Cardiac muscle cell (in vitro differentiated cells and primary cell): ENCODE data around the gene KRT72. TPM values are rescaled to one million over a fixed set of nuclear protein-coding genes. Genes with fewer than 3 reads are reported as not detected.

ENCODE experiments used
- DNase-seq, 2 donors: peaks; one replicate each; pipeline versions ENCODE4 v3.0.0 to v3.0.0-alpha.2; 2010 to 2017; ENCODE audit warnings: low read depth in 1 of 2, low spot score in 1 of 2
- H3K27ac ChIP-seq: fragments of 200-600 bp; sonication (generic); 2 replicates; pipeline ENCODE4 v1.5.1; 2016
- H3K27me3 ChIP-seq: fragments of 200-600 bp; sonication (generic); 2 replicates; pipeline ENCODE4 v1.6.0; 2016; ENCODE audit warnings: control low read depth
- H3K36me3 ChIP-seq: fragments of 200-600 bp; sonication (generic); 2 replicates; pipeline ENCODE4 v1.5.1; 2016; ENCODE audit warnings: control low read depth
- H3K4me1 ChIP-seq: fragments of 200-600 bp; sonication (generic); 2 replicates; pipeline ENCODE4 v1.8.1; 2017; ENCODE audit warnings: low read depth, mild to moderate bottlenecking, mixed run types
- H3K4me3 ChIP-seq: fragments of 200-600 bp; sonication (generic); 2 replicates; pipeline ENCODE4 v1.5.1; 2016; ENCODE audit warnings: mild to moderate bottlenecking
- H3K9me3 ChIP-seq: fragments of 200-600 bp; sonication (generic); 2 replicates; pipeline ENCODE4 v1.5.1; 2017; ENCODE audit warnings: low read depth, mild to moderate bottlenecking, control low read depth
- polyA plus RNA-seq: library from polyadenylated mRNA; unstranded; fragments of >200 nt; fragmentation: Nextera tagmentation; extraction: Ambion mirVana; gene quantifications from 2 replicates; pipeline ENCODE4 v1.2.1, GENCODE V29; 2016
- total RNA-seq: library from RNA; depleted of rRNA; stranded (reverse); fragments of >200 nt; gene quantifications from 2 replicates; pipeline ENCODE4 v1.2.3, GENCODE V29; 2016
- TF ChIP-seq, protein P1 (sequence below): IDR thresholded peaks from 2 replicates; pipeline ENCODE4 v1.5.1; 2012; ENCODE audit warnings: low read depth, mild to moderate bottlenecking, low read length

The KRT72 gene
- total and polyA plus RNA-seq, 2 experiments from 2014 or later, result not detected

- Histone ChIP-seq H3K27ac (no peak overlapping the region), H3K4me3 (no peak overlapping the region), H3K9me3 (no peaks in the 10 kb centered on the region), H3K27me3 (peaks cover 17% of the 10 kb centered on the region), H3K4me1 (no peaks in the 10 kb centered on the region), H3K36me3 (no peaks in the 10 kb centered on the region)
- DNase-seq, result no peak
- TF ChIP-seq, protein P1, sequence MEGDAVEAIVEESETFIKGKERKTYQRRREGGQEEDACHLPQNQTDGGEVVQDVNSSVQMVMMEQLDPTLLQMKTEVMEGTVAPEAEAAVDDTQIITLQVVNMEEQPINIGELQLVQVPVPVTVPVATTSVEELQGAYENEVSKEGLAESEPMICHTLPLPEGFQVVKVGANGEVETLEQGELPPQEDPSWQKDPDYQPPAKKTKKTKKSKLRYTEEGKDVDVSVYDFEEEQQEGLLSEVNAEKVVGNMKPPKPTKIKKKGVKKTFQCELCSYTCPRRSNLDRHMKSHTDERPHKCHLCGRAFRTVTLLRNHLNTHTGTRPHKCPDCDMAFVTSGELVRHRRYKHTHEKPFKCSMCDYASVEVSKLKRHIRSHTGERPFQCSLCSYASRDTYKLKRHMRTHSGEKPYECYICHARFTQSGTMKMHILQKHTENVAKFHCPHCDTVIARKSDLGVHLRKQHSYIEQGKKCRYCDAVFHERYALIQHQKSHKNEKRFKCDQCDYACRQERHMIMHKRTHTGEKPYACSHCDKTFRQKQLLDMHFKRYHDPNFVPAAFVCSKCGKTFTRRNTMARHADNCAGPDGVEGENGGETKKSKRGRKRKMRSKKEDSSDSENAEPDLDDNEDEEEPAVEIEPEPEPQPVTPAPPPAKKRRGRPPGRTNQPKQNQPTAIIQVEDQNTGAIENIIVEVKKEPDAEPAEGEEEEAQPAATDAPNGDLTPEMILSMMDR, result no peak
Measured at GRCh38 chr12:52630008-52630500, 28.8 kb upstream of the KRT72 start.

DNA sequence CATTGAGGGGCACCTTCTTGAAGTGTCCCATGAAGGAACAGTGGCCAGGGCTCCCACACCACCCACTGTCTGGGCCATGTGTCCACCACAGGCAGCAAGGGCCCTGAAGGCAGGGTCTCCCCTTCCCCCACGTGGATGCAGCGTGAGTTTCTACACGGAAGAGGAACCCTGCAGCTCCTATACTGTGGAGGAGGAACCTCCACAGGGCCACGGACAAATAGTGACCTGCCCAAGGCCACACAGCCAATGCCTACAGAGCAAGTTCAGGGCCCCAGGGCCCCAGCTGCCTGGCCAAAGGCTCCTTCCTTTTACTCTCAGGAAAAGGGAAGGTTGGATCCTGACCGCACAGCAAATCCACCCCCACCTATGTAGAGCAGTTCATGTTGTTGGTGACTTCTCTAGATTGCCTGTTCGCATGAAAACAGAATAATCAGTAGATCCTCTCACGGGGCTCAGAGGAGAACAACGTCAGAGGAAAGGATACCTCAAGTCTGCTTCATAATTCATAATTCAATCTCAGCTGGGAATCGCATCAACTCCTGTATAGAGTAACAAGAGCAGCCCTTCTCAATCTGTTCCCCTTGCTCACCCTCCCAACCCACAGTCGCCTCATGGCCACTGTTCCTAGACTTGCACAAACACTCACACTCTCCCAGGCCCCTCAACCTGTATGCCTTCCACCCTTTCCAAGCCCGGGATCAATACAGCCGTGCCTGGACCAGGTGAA lies 28.2 kb upstream of the KRT72 start:
- Histone ChIP-seq H3K27me3 (peaks cover 17% of the 10 kb centered on the region), H3K4me1 (no peaks in the 10 kb centered on the region), H3K27ac (no peak overlapping the region), H3K36me3 (no peaks in the 10 kb centered on the region), H3K4me3 (no peak overlapping the region), H3K9me3 (no peaks in the 10 kb centered on the region)
- TF ChIP-seq, protein P1, result no peak
- no peak for DNase-seq

DNA sequence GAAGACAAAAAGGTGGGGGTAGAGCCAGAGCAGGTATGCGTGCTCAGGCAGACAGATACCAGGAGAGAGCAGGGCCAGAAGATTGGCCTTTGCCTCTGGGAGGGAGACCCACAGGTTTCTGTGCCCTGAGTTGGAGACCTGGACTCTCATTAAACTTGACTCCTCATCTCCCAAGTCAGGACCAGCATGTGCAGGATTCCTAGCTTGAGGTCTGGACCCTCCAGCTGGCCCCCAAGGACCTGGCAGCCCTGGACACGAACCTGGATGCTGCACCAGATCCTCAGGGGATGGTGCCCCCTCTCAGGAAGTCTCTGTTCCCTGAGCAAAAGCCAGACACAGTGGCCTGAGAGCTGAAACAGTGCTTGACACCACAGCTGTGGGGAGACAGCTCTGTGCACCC lies 27.6 kb upstream of the KRT72 start:
- no peak for DNase-seq
- Histone ChIP-seq H3K9me3 (no peaks in the 10 kb centered on the region), H3K4me3 (no peak overlapping the region), H3K27ac (no peak overlapping the region), H3K27me3 (peaks cover 17% of the 10 kb centered on the region), H3K36me3 (no peaks in the 10 kb centered on the region), H3K4me1 (no peaks in the 10 kb centered on the region)
- TF ChIP-seq, protein P1, result no peak

GRCh38 chr12:52628111-52628507 lies 26.8 kb upstream of the KRT72 start:
- Histone ChIP-seq H3K27me3 (peaks cover 12% of the 10 kb centered on the region), H3K4me3 (no peak overlapping the region), H3K4me1 (no peaks in the 10 kb centered on the region), H3K27ac (no peak overlapping the region), H3K36me3 (no peaks in the 10 kb centered on the region), H3K9me3 (no peaks in the 10 kb centered on the region)
- TF ChIP-seq, protein P1, result no peak
- no peak for DNase-seq

DNA sequence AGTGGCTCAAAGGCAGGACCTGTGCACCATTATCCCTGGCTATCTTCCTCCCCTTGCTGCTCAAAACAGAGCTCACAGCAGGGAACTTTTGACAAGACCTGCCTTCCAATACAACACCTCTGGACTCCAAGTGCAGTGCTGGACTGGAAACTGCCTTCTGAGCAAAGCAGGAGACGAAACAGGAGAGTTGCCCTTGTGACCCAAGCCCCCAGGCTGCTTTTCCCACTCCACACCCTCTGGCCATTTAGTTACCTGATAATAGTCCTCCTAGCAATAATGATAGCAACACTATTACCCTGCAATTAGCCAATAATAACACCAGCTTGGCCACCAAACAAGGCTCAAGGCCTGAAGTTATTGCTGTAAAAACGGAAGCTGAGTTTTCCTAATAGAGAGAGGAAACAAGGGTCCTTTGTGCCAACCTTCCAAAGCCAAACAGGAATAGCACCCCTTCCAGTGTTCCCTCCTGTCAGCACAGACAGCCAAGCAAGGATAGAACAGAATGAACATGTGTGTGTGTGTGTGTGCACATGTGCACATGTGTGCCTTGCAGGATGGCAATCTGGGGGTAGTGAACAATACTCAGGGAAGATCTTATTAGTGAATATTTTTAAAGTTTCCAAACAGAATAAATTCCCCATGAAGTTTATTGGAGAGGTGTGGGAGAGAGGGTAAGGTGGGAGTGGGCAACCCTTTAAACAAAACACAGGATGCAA lies 26.3 kb upstream of the KRT72 start:
- TF ChIP-seq, protein P1, result no peak
- Histone ChIP-seq H3K4me3 (no peak overlapping the region), H3K9me3 (no peaks in the 10 kb centered on the region), H3K36me3 (no peaks in the 10 kb centered on the region), H3K4me1 (no peaks in the 10 kb centered on the region), H3K27me3 (peaks cover 12% of the 10 kb centered on the region), H3K27ac (no peak overlapping the region)
- DNase-seq, result no peak
